Smooth muscle cell (in vitro differentiated cells): Measurements from ENCODE around the gene TEX30. TPM values are rescaled to one million over a fixed set of nuclear protein-coding genes. Genes with fewer than 3 reads are reported as not detected.

Experiments used
- DNase-seq: peaks from one replicate; lab custom pipeline; 2025; ENCODE audit not compliant: unreplicated experiment; lab: John Stamatoyannopoulos, UW
- H2AFZ ChIP-seq: fragments of 200-600 bp; sonication (generic); 2 replicates; pipeline ENCODE4 v1.6.0; 2016; ENCODE audit warnings: antibody characterized with exemption, low read depth, mild to moderate bottlenecking
- H3F3A ChIP-seq: fragments of 200-600 bp; sonication (generic); 2 replicates; pipeline ENCODE4 v1.6.0; 2017; ENCODE audit warnings: antibody characterized with exemption, low read depth
- H3K27ac ChIP-seq: fragments of 200-600 bp; sonication (generic); 2 replicates; pipeline ENCODE4 v1.5.1; 2016; ENCODE audit warnings: low read depth, mild to moderate bottlenecking
- H3K27me3 ChIP-seq: fragments of 200-600 bp; sonication (generic); 2 replicates; pipeline ENCODE4 v1.6.1; 2016; ENCODE audit warnings: low read depth, mild to moderate bottlenecking
- H3K36me3 ChIP-seq: fragments of 200-600 bp; sonication (generic); 2 replicates; pipeline ENCODE4 v1.5.1; 2016; ENCODE audit warnings: low read depth
- H3K4me1 ChIP-seq: fragments of 200-600 bp; sonication (generic); 2 replicates; pipeline ENCODE4 v1.5.1; 2016; ENCODE audit warnings: low read depth
- H3K4me2 ChIP-seq: fragments of 200-600 bp; sonication (generic); 2 replicates; pipeline ENCODE4 v1.6.0; 2016; ENCODE audit warnings: mild to moderate bottlenecking
- H3K4me3 ChIP-seq: fragments of 200-600 bp; sonication (generic); 2 replicates; pipeline ENCODE4 v1.5.1; 2016; ENCODE audit warnings: mild to moderate bottlenecking
- H3K79me2 ChIP-seq: fragments of 200-600 bp; sonication (generic); 2 replicates; pipeline ENCODE4 v1.6.0; 2016; ENCODE audit warnings: low read depth, mild to moderate bottlenecking
- H3K9ac ChIP-seq: fragments of 200-600 bp; sonication (generic); 2 replicates; pipeline ENCODE4 v1.6.0; 2016; ENCODE audit warnings: low read depth
- H3K9me3 ChIP-seq: fragments of 200-600 bp; sonication (generic); replicated peaks from 2 replicates; pipeline ENCODE4 v1.5.1; 2016; ENCODE audit warnings: low read depth
- H4K20me1 ChIP-seq: fragments of 200-600 bp; sonication (generic); 2 replicates; pipeline ENCODE4 v1.6.0; 2016; ENCODE audit warnings: low read depth
- WGBS: methylation state at CpG from one replicate; pipeline ENCODE4 v1.1.7; 2016; ENCODE audit warnings: low lambda C conversion rate; 5-methylcytosine and 5-hydroxymethylcytosine counted together
- polyA plus RNA-seq: library from polyadenylated mRNA; unstranded; fragments of >200 nt; fragmentation: Nextera tagmentation; extraction: Ambion mirVana; gene quantifications from 2 replicates; pipeline ENCODE4 v1.2.1, GENCODE V29; 2016
- total RNA-seq: library from RNA; depleted of rRNA; stranded (reverse); fragments of >200 nt; gene quantifications from 2 replicates; pipeline ENCODE4 v1.2.3, GENCODE V29; 2014
- TF ChIP-seq, protein P1 (sequence below): fragments of 200-600 bp; sonication (generic); IDR thresholded peaks from 2 replicates; pipeline ENCODE4 v1.5.1; 2017; ENCODE audit warnings: borderline replicate concordance, mild to moderate bottlenecking, antibody characterized with exemption; ENCODE audit not compliant: insufficient read depth, poor library complexity, severe bottlenecking

The TEX30 gene
- total RNA-seq (14.0 and 15.3 TPM in 2 replicates), polyA plus RNA-seq (17.2 and 17.4 TPM in 2 replicates)

DNA sequence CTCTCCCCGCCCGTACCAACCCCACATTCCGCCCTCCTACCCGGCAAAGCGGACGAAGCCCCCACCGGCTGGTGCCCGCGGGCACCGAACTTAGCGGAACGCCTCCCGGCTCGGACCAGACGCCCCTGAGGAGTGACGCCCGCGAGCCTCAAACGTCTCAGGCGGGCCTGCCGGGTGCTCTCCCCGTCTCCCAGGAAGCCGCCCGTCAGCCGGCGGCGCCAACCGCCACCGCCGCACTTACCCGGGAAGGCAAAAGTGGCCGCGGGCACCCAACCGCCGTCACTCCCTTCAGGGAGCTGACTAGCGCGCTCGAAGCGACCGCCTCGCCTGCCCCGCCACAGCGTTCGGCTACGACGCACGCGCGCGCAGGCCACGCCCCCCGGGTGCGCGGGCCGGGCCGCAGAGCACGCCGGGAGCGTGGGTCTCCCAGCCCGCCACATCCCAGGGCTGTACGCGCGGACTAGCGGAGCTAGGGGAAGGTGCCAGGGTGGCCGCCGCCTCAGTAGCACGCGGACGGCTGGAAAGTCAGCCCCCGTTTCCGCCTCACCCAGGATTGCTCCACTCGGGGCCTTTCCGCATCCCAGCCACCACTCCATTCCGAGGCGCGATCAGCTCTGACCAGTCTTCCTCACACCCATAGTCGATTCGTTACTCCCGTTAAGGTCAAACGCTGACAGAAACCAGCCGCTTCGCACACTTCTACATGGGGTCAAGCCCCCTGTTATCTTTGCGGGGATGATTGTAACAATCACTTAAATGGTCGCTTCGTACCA lies at the start of gene TEX30:
Gene TEX30, minus strand, starts transcription at position 346 of the 773 bp plus-strand sequence. CDS start 3,760 bp downstream, outside the sequence.
- TF ChIP-seq, protein P1, sequence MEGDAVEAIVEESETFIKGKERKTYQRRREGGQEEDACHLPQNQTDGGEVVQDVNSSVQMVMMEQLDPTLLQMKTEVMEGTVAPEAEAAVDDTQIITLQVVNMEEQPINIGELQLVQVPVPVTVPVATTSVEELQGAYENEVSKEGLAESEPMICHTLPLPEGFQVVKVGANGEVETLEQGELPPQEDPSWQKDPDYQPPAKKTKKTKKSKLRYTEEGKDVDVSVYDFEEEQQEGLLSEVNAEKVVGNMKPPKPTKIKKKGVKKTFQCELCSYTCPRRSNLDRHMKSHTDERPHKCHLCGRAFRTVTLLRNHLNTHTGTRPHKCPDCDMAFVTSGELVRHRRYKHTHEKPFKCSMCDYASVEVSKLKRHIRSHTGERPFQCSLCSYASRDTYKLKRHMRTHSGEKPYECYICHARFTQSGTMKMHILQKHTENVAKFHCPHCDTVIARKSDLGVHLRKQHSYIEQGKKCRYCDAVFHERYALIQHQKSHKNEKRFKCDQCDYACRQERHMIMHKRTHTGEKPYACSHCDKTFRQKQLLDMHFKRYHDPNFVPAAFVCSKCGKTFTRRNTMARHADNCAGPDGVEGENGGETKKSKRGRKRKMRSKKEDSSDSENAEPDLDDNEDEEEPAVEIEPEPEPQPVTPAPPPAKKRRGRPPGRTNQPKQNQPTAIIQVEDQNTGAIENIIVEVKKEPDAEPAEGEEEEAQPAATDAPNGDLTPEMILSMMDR, result no peak
- Histone ChIP-seq H3K4me3 (peak within 1 kb of the TSS; percentile 79), H4K20me1 (no peaks in the 10 kb centered on the region), H3K4me2 (peak within 1 kb of the TSS; percentile 89), H3F3A (no peaks in the 10 kb centered on the region), H3K79me2 (peaks cover 10% of the 10 kb centered on the region), H3K9me3 (no peaks in the 10 kb centered on the region), H3K36me3 (no peaks in the 10 kb centered on the region), H2AFZ (peak within 1 kb of the TSS; percentile 100), H3K9ac (peak within 1 kb of the TSS; percentile 84), H3K27ac (peak within 1 kb of the TSS; percentile 73), H3K27me3 (no peaks in the 10 kb centered on the region), H3K4me1 (peaks cover 10% of the 10 kb centered on the region)
- WGBS, result 11% methylated on average over 82 of the region's 85 CpGs
- DNase-seq, result peak; percentile 60

DNA sequence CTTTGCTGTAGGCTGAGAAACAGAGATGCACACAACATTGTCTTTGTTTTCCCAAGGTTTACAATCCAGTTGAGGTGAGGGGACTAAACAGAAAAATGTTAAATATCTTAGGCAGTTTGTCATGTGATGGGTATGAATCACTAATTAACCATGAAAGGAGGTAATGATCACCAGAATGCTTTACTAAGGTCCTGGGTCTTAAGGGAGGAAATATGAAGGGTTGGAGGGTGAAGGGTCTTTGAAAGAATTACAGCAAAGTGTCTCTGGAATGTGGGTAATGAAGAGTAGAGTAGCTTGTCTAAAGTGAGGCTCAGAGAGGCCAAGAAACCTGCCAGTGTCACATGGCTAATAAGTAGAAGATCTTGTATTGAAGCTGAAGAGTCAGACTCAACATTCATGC lies 44.3 kb upstream of the TEX30 start:
- Histone ChIP-seq H3K4me1 (no peaks in the 10 kb centered on the region), H3K27ac (no peak overlapping the region), H3F3A (no peaks in the 10 kb centered on the region), H3K36me3 (peaks cover 8% of the 10 kb centered on the region), H3K9ac (no peak overlapping the region), H3K79me2 (peaks cover 8% of the 10 kb centered on the region), H3K27me3 (no peaks in the 10 kb centered on the region), H4K20me1 (peaks cover 3% of the 10 kb centered on the region), H3K4me3 (no peak overlapping the region), H3K4me2 (no peak overlapping the region), H2AFZ (no peak overlapping the region), H3K9me3 (no peaks in the 10 kb centered on the region)
- TF ChIP-seq, protein P1, result no peak
- no peak for DNase-seq

DNA sequence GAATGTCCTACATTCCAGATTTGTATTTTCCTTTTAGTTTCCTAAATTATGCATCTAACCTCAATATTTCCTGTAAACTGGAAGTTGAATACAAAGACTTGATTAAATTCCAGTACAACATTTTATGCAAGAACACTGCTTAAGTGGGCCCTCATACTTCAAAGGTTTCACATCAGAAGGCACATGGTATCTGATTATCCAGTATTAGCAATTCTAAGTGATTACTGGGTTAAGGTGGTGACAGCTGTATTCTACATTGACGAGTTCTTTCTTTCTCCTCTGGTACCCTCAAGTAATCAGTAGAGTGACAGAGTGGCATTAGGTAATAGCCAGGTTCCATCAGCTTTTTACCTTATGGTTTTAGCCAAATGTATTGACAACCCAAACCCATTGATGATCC lies 43.7 kb upstream of the TEX30 start:
- H3F3A ChIP-seq, result no peaks in the 10 kb centered on the region
- no peak overlapping the region for H3K9ac ChIP-seq
- peaks cover 6% of the 10 kb centered on the region for H3K36me3 ChIP-seq
- 87% methylated on average over 1 of the region's 1 CpG for WGBS
- no peaks in the 10 kb centered on the region for H3K4me1 ChIP-seq
- H3K27me3 ChIP-seq, result no peaks in the 10 kb centered on the region
- H3K9me3 ChIP-seq, result no peaks in the 10 kb centered on the region
- no peak overlapping the region for H3K4me2 ChIP-seq
- DNase-seq, result no peak
- TF ChIP-seq, protein P1, result no peak
- peaks cover 10% of the 10 kb centered on the region for H3K79me2 ChIP-seq
- H2AFZ ChIP-seq, result no peak overlapping the region
- H4K20me1 ChIP-seq, result peaks cover 3% of the 10 kb centered on the region
- H3K4me3 ChIP-seq, result no peak overlapping the region
- no peak overlapping the region for H3K27ac ChIP-seq

DNA sequence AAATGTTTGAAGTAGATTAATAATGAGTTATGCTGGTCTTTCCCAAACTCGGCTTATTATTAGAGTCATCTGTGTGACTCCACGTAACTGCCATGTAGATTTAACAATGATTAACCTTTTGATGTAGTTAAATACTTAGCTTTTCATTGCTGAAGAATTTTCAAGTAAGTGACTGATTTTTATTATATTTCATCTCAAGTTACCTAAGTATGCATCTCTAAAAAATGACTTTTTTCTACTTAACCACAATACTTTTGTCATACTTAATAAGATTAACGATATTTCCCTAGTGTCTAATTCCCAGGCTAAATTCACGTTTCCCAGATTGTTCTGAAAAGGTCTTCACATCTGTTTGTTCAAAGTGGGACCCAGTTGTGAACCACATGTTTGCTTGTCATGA lies 43.1 kb upstream of the TEX30 start:
- TF ChIP-seq, protein P1, result no peak
- Histone ChIP-seq H3K27me3 (no peaks in the 10 kb centered on the region), H3K27ac (no peak overlapping the region), H3K9ac (no peak overlapping the region), H3K9me3 (no peaks in the 10 kb centered on the region), H3K4me3 (no peak overlapping the region), H3K4me2 (no peak overlapping the region), H3F3A (no peaks in the 10 kb centered on the region), H3K79me2 (peaks cover 15% of the 10 kb centered on the region), H4K20me1 (peaks cover 3% of the 10 kb centered on the region), H2AFZ (no peak overlapping the region), H3K36me3 (peaks cover under 1% of the 10 kb centered on the region), H3K4me1 (no peaks in the 10 kb centered on the region)
- WGBS, result 95% methylated on average over 4 of the region's 4 CpGs
- DNase-seq, result no peak
